A673 (cell line): Measurements from ENCODE around the gene PRKAG2. TPM values are rescaled to one million over a fixed set of nuclear protein-coding genes. Genes with fewer than 3 reads are reported as not detected.

Experiments
- BruUV-seq: library from RNA; stranded (reverse); fragments of 400-500 nt; replicated peaks from 2 replicates; lab custom pipeline; 2021; lab: Mats Ljungman, UMichigan
- CTCF ChIA-PET: fragments of 300-600 bp; sonication (Branson Sonifier 250); formaldehyde crosslinking; loops from one replicate; lab custom pipeline; 2022; ENCODE audit warnings: antibody characterized with exemption; lab: Charles Lee
- POLR2A ChIA-PET: fragments of 300-600 bp; sonication (Branson Sonifier 250); formaldehyde crosslinking; loops from one replicate; lab custom pipeline; 2022; ENCODE audit warnings: antibody characterized with exemption; ENCODE audit not compliant: low non-redundant PET; lab: Charles Lee
- DNase-seq: peaks from one replicate; pipeline ENCODE4 v3.0.0-alpha.2; 2015; ENCODE audit warnings: low spot score
- H3K27ac ChIP-seq: fragments of 200-600 bp; sonication (generic); 2 replicates; pipeline ENCODE4 v1.5.1; 2016; ENCODE audit warnings: mixed run types, low read depth, mild to moderate bottlenecking, mixed read lengths, antibody characterized with exemption, low read length; ENCODE audit not compliant: poor library complexity, severe bottlenecking
- H3K27me3 ChIP-seq: fragments of 200-600 bp; sonication (generic); replicated peaks from 2 replicates; pipeline ENCODE4 v1.6.1; 2017; ENCODE audit warnings: mixed run types, low read depth, mild to moderate bottlenecking, mixed read lengths, antibody characterized with exemption, low read length; ENCODE audit not compliant: insufficient read depth, poor library complexity
- H3K36me3 ChIP-seq: fragments of 200-600 bp; sonication (generic); 2 replicates; pipeline ENCODE4 v1.6.1; 2016; ENCODE audit warnings: mixed run types, mild to moderate bottlenecking, mixed read lengths, antibody characterized with exemption, low read length; ENCODE audit not compliant: insufficient read depth, poor library complexity, severe bottlenecking
- H3K4me1 ChIP-seq: fragments of 200-600 bp; sonication (generic); 2 replicates; pipeline ENCODE4 v1.6.1; 2017; ENCODE audit warnings: mixed run types, mild to moderate bottlenecking, mixed read lengths, antibody characterized with exemption, low read length; ENCODE audit not compliant: insufficient read depth, poor library complexity, severe bottlenecking
- H3K4me3 ChIP-seq: fragments of 200-600 bp; sonication (generic); 2 replicates; pipeline ENCODE4 v1.5.1; 2016; ENCODE audit warnings: low read depth, mixed run types, mild to moderate bottlenecking, mixed read lengths, low read length; ENCODE audit not compliant: poor library complexity, severe bottlenecking
- H3K9me3 ChIP-seq: fragments of 200-600 bp; sonication (generic); 2 replicates; pipeline ENCODE4 v1.6.1; 2016; ENCODE audit warnings: mixed run types, low read depth, mild to moderate bottlenecking, mixed read lengths, antibody characterized with exemption, low read length; ENCODE audit not compliant: poor library complexity, severe bottlenecking
- CTCF ChIP-seq: fragments of 300-800, 200-600 bp; sonication (generic); conservative IDR thresholded peaks from 2 replicates; pipeline ENCODE4 v1.5.1; 2017; ENCODE audit warnings: low read depth, mild to moderate bottlenecking, antibody characterized with exemption, low read length, moderate library complexity, mixed read lengths
- EZH2 ChIP-seq: fragments of 200-600 bp; sonication (generic); IDR thresholded peaks from 2 replicates; pipeline ENCODE4 v1.6.1; 2017; ENCODE audit warnings: borderline replicate concordance, low read depth, mild to moderate bottlenecking, mixed read lengths, antibody characterized with exemption, low read length; ENCODE audit not compliant: poor library complexity, severe bottlenecking
- intact Hi-C: fragments of 100-400 bp; cut with micrococcal nuclease; formaldehyde crosslinking; loops from one replicate; pipeline ENCODE4 v1.10.0; 2022; ENCODE audit not compliant: unreplicated experiment
- total RNA-seq: library from RNA; stranded (reverse); gene quantifications from 2 replicates; pipeline ENCODE4 v1.2.3, GENCODE V29; 2021

Gene PRKAG2
- total RNA-seq, 1 experiment from 2014 or later = 11.6 TPM

- no peaks in the 10 kb centered on the region for H3K36me3 ChIP-seq
- POLR2A ChIA-PET = no interaction called here
- H3K27ac ChIP-seq = no peak overlapping the region
- no peaks in the 10 kb centered on the region for H3K4me1 ChIP-seq
- DNase-seq = no peak
- no TSS peak for BruUV-seq
- intact Hi-C loops = no loop called here
- H3K9me3 ChIP-seq = no peaks in the 10 kb centered on the region
- no peak overlapping the region for H3K4me3 ChIP-seq
- no peaks in the 10 kb centered on the region for H3K27me3 ChIP-seq
- no peak for TF ChIP-seq CTCF
- no peak for TF ChIP-seq EZH2
- CTCF ChIA-PET = no interaction called here
Measured at GRCh38 chr7:151921451-151921850, 44.5 kb upstream of the PRKAG2 start.

GRCh38 chr7:151920488-151920887 lies 43.6 kb upstream of the PRKAG2 start:
- BruUV-seq = no TSS peak
- ChIA-PET POLR2A (no interaction called here), CTCF (no interaction called here)
- H3K27ac ChIP-seq = no peak overlapping the region
- H3K27me3 ChIP-seq = no peaks in the 10 kb centered on the region
- intact Hi-C loops = no loop called here
- no peaks in the 10 kb centered on the region for H3K36me3 ChIP-seq
- H3K4me1 ChIP-seq = no peaks in the 10 kb centered on the region
- TF ChIP-seq CTCF (no peak), EZH2 (no peak)
- H3K4me3 ChIP-seq = no peak overlapping the region
- no peaks in the 10 kb centered on the region for H3K9me3 ChIP-seq
- DNase-seq = no peak

GRCh38 chr7:151919595-151919994 lies 42.7 kb upstream of the PRKAG2 start:
- no peak for DNase-seq
- TF ChIP-seq CTCF (no peak), EZH2 (no peak)
- no peak overlapping the region for H3K27ac ChIP-seq
- no peaks in the 10 kb centered on the region for H3K4me1 ChIP-seq
- no peak overlapping the region for H3K4me3 ChIP-seq
- intact Hi-C loops = no loop called here
- no peaks in the 10 kb centered on the region for H3K36me3 ChIP-seq
- CTCF ChIA-PET = no interaction called here
- no peaks in the 10 kb centered on the region for H3K9me3 ChIP-seq
- no TSS peak for BruUV-seq
- no peaks in the 10 kb centered on the region for H3K27me3 ChIP-seq
- POLR2A ChIA-PET = no interaction called here

- no TSS peak for BruUV-seq
- Histone ChIP-seq H3K27ac (no peak overlapping the region), H3K27me3 (no peaks in the 10 kb centered on the region), H3K9me3 (peaks cover 9% of the 10 kb centered on the region), H3K4me3 (no peak overlapping the region), H3K36me3 (no peaks in the 10 kb centered on the region), H3K4me1 (no peaks in the 10 kb centered on the region)
- CTCF ChIA-PET = no interaction called here
- TF ChIP-seq EZH2 = no peak
- TF ChIP-seq CTCF = no peak
- no peak for DNase-seq
- POLR2A ChIA-PET = no interaction called here
- intact Hi-C loops = no loop called here
Measured at GRCh38 chr7:151918510-151918843, 41.6 kb upstream of the PRKAG2 start.
